Ovary (tissue), 3 donors: ENCODE results near the gene APEH.

ENCODE experiments used
- EP300 ChIP-seq: sonication (generic); formaldehyde crosslinking; IDR thresholded peaks from one replicate; pipeline ENCODE4 v1.6.1; 2017; ENCODE audit warnings: antibody characterized with exemption
- POLR2A ChIP-seq: fragments of 450-650 bp; IDR thresholded peaks from one replicate; pipeline ENCODE4 v1.6.1; 2017; ENCODE audit warnings: antibody characterized with exemption, mild to moderate bottlenecking, moderate library complexity
- TF ChIP-seq, protein P1 (sequence below), 3 donors: fragments of 450-650 bp in 2 of 3; fragments of 200-600 bp in 1 of 3; IDR thresholded peaks; one replicate each; pipeline versions ENCODE4 v1.5.1 to v1.8.0; 2016 to 2022; ENCODE audit warnings: antibody characterized with exemption in 3 of 3, mild to moderate bottlenecking in 1 of 3
- donor health status: DM: no; HTN: no; CAD: no.

- TF ChIP-seq, protein P1, sequence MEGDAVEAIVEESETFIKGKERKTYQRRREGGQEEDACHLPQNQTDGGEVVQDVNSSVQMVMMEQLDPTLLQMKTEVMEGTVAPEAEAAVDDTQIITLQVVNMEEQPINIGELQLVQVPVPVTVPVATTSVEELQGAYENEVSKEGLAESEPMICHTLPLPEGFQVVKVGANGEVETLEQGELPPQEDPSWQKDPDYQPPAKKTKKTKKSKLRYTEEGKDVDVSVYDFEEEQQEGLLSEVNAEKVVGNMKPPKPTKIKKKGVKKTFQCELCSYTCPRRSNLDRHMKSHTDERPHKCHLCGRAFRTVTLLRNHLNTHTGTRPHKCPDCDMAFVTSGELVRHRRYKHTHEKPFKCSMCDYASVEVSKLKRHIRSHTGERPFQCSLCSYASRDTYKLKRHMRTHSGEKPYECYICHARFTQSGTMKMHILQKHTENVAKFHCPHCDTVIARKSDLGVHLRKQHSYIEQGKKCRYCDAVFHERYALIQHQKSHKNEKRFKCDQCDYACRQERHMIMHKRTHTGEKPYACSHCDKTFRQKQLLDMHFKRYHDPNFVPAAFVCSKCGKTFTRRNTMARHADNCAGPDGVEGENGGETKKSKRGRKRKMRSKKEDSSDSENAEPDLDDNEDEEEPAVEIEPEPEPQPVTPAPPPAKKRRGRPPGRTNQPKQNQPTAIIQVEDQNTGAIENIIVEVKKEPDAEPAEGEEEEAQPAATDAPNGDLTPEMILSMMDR (IDR thresholded peaks at IDR 0.05) = no peak
- no peak for TF ChIP-seq POLR2A
- no peak for TF ChIP-seq EP300
Measured at GRCh38 chr3:49725906-49726681, 51.9 kb downstream of the APEH start.
